ENCODE data around the gene MANBA.
A peak's percentile ranks its signal among the peaks of the same experiment; 100 is the strongest.

Gene MANBA

DNA sequence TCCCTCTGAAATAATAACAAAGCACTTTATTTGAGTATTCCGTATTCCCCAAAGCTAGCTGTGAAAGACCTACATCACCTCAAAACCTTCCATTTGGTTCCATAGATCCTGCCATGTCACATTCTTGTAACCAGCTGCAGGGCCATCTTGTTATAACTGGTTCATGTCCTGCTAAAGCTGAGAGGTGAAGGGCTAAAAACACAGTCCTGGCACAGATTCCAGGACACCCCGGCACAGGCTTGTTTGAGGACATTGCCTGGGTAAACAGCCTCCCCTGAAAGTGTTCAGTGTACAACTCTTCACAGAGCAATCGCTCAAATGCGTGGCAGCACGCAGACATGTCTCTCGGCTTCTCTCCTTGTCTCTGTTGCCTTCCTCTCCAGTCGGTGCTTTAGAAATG, 129.2 kb downstream of the MANBA start:
- no peak for TF ChIP-seq EP300 (IDR thresholded peaks at IDR 0.05; ENCODE audit: borderline replicate concordance)
- no peak for TF ChIP-seq YY1 (IDR thresholded peaks at IDR 0.05; ENCODE audit: low read depth)
- TF ChIP-seq, protein P1, sequence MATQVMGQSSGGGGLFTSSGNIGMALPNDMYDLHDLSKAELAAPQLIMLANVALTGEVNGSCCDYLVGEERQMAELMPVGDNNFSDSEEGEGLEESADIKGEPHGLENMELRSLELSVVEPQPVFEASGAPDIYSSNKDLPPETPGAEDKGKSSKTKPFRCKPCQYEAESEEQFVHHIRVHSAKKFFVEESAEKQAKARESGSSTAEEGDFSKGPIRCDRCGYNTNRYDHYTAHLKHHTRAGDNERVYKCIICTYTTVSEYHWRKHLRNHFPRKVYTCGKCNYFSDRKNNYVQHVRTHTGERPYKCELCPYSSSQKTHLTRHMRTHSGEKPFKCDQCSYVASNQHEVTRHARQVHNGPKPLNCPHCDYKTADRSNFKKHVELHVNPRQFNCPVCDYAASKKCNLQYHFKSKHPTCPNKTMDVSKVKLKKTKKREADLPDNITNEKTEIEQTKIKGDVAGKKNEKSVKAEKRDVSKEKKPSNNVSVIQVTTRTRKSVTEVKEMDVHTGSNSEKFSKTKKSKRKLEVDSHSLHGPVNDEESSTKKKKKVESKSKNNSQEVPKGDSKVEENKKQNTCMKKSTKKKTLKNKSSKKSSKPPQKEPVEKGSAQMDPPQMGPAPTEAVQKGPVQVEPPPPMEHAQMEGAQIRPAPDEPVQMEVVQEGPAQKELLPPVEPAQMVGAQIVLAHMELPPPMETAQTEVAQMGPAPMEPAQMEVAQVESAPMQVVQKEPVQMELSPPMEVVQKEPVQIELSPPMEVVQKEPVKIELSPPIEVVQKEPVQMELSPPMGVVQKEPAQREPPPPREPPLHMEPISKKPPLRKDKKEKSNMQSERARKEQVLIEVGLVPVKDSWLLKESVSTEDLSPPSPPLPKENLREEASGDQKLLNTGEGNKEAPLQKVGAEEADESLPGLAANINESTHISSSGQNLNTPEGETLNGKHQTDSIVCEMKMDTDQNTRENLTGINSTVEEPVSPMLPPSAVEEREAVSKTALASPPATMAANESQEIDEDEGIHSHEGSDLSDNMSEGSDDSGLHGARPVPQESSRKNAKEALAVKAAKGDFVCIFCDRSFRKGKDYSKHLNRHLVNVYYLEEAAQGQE (IDR thresholded peaks at IDR 0.05; ENCODE audit: low read depth): no peak
- TF ChIP-seq NFIC (IDR thresholded peaks at IDR 0.05): no peak
- no peak for TF ChIP-seq CEBPB (IDR thresholded peaks at IDR 0.05)
- no peak for TF ChIP-seq FOXM1 (IDR thresholded peaks at IDR 0.05; ENCODE audit: borderline replicate concordance, low read depth)
- no peak for TF ChIP-seq USF1 (IDR thresholded peaks at IDR 0.05)
- TF ChIP-seq MAX (IDR thresholded peaks at IDR 0.05): no peak
- TF ChIP-seq TEAD4 (IDR thresholded peaks at IDR 0.05): no peak
- TF ChIP-seq TCF12 (IDR thresholded peaks at IDR 0.05; ENCODE audit: low read depth): no peak
- no peak for TF ChIP-seq RAD21 (IDR thresholded peaks at IDR 0.05; ENCODE audit: low read depth)
- no peak for TF ChIP-seq TAF1 (IDR thresholded peaks at IDR 0.05; ENCODE audit: low read depth)

DNA sequence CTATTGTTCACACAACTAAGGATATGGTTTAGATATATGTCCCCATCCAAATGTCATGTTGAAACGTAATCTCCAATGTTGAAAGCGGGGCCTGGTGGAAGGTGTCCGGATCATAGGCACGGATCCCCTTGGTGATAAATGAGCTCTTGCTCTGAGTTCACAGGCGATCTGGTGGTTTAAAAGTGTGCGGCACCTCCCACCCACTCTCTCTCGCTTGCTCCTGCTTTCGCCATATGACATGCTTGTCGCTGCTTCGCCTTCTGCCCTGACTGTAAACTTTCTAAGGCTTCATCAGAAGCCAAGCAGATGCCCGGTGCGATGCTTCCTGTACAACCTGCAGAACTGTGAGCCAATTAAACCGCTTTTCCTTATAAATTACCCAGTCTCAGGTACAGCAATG, 131.1 kb downstream of the MANBA start:
- TF ChIP-seq NFIC (IDR thresholded peaks at IDR 0.05) (no peak), EGR1 (IDR thresholded peaks at IDR 0.05) (no peak), YY1 (IDR thresholded peaks at IDR 0.05; ENCODE audit: low read depth) (no peak), TCF12 (IDR thresholded peaks at IDR 0.05; ENCODE audit: low read depth) (no peak), ZBTB7A (IDR thresholded peaks at IDR 0.05; ENCODE audit: low read depth) (no peak), RAD21 (IDR thresholded peaks at IDR 0.05; ENCODE audit: low read depth) (no peak)

- TF ChIP-seq EGR1 (IDR thresholded peaks at IDR 0.05): no peak
- no peak for TF ChIP-seq CREB1 (IDR thresholded peaks at IDR 0.05; ENCODE audit: low read depth)
- TF ChIP-seq, protein P1 (IDR thresholded peaks at IDR 0.05; ENCODE audit: low read depth): no peak
- no peak for TF ChIP-seq CEBPB (IDR thresholded peaks at IDR 0.05)
- no peak for TF ChIP-seq YY1 (IDR thresholded peaks at IDR 0.05; ENCODE audit: low read depth)
- no peak for TF ChIP-seq RAD21 (IDR thresholded peaks at IDR 0.05; ENCODE audit: low read depth)
- no peak for TF ChIP-seq NFIC (IDR thresholded peaks at IDR 0.05)
- no peak for TF ChIP-seq MAX (IDR thresholded peaks at IDR 0.05)
Measured at GRCh38 chr4:102627831-102628523, 132.8 kb downstream of the MANBA start.

GRCh38 chr4:102625232-102625930, 135.4 kb downstream of the MANBA start:
- TF ChIP-seq FOXM1 (IDR thresholded peaks at IDR 0.05; ENCODE audit: borderline replicate concordance, low read depth) (no peak), RAD21 (IDR thresholded peaks at IDR 0.05; ENCODE audit: low read depth) (peak; percentile 50)

GRCh38 chr4:102624505-102624904, 136.3 kb downstream of the MANBA start:
- TF ChIP-seq CEBPB (IDR thresholded peaks at IDR 0.05): no peak
- no peak for TF ChIP-seq TAF1 (IDR thresholded peaks at IDR 0.05; ENCODE audit: low read depth)
- no peak for TF ChIP-seq USF1 (IDR thresholded peaks at IDR 0.05)
- TF ChIP-seq RAD21 (IDR thresholded peaks at IDR 0.05; ENCODE audit: low read depth): no peak
- TF ChIP-seq CREB1 (IDR thresholded peaks at IDR 0.05; ENCODE audit: low read depth): no peak

DNA sequence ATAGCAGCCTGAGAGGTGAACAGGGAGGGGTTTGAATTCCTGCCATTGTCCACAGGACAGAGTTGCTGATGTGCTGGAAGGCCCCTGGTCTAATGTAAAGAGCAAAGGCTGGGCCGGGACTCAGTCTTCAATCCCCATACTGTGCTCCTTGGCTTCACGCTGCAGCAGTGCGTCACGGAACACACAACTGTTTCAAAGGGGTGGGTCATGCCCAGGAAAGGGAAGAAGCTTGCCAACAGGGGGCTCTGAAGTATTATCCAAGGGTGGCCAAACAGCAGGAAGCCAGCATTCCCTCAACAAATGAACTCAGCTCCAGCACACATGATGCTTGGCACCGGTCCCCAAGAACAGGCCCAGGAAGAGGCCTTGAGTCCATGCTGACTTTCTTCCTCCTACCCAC, 137.1 kb downstream of the MANBA start:
- TF ChIP-seq YY1 (IDR thresholded peaks at IDR 0.05; ENCODE audit: low read depth) (no peak), USF1 (IDR thresholded peaks at IDR 0.05) (no peak), TCF12 (IDR thresholded peaks at IDR 0.05; ENCODE audit: low read depth) (no peak), RAD21 (IDR thresholded peaks at IDR 0.05; ENCODE audit: low read depth) (peak; percentile 56; the same call in 1 of the 2 replicates), TAF1 (IDR thresholded peaks at IDR 0.05; ENCODE audit: low read depth) (no peak), MAX (IDR thresholded peaks at IDR 0.05) (no peak), CEBPB (IDR thresholded peaks at IDR 0.05) (no peak), NFIC (IDR thresholded peaks at IDR 0.05) (no peak)
